Liver (tissue), 9 donors: Measurements from ENCODE around the gene RHOT2. TPM values are rescaled to one million over a fixed set of nuclear protein-coding genes. Genes with fewer than 3 reads are reported as not detected.
A peak's percentile ranks its signal among the peaks of the same experiment; 100 is the strongest.

Source experiments
- DNase-seq: peaks from one replicate; pipeline ENCODE4 v3.0.0-alpha.2; 2017; ENCODE audit warnings: low spot score
- H3K27ac ChIP-seq, 2 donors: one replicate each; pipeline ENCODE4 v1.7.0; 2013; ENCODE audit warnings: inconsistent platforms in 2 of 2, low read length in 2 of 2, control low read depth in 1 of 2, low read depth in 1 of 2, mild to moderate bottlenecking in 1 of 2
- H3K27me3 ChIP-seq, 4 donors: one replicate each; pipeline versions ENCODE4 v1.6.1 to v1.7.0; 2013; ENCODE audit warnings: low read length in 3 of 4, inconsistent platforms in 1 of 4, mild to moderate bottlenecking in 1 of 4, moderate library complexity in 1 of 4; ENCODE audit not compliant: control insufficient read depth in 4 of 4, insufficient read depth in 4 of 4
- H3K36me3 ChIP-seq, 4 donors: one replicate each; pipeline versions ENCODE4 v1.6.1 to v1.7.0; 2013; ENCODE audit warnings: low read length in 3 of 4, mild to moderate bottlenecking in 3 of 4, low read depth in 1 of 4, moderate library complexity in 1 of 4; ENCODE audit not compliant: control insufficient read depth in 4 of 4, insufficient read depth in 3 of 4
- H3K4me1 ChIP-seq, 4 donors: one replicate each; pipeline versions ENCODE4 v1.6.1 to v1.7.0; 2013; ENCODE audit warnings: low read length in 3 of 4, mild to moderate bottlenecking in 3 of 4, moderate library complexity in 1 of 4; ENCODE audit not compliant: control insufficient read depth in 4 of 4, insufficient read depth in 4 of 4
- H3K4me3 ChIP-seq, 3 donors: one replicate each; pipeline versions ENCODE4 v1.6.1 to v1.7.0; 2013; ENCODE audit warnings: low read length in 3 of 3, control low read depth in 1 of 3, low read depth in 1 of 3, mild to moderate bottlenecking in 1 of 3
- H3K9ac ChIP-seq, 2 donors: one replicate each; pipeline ENCODE4 v1.7.0; 2013; ENCODE audit warnings: low read length in 2 of 2, mild to moderate bottlenecking in 2 of 2, moderate library complexity in 2 of 2, control low read depth in 1 of 2, low read depth in 1 of 2
- H3K9me3 ChIP-seq, 4 donors: one replicate each; pipeline versions ENCODE4 v1.6.1 to v1.7.0; 2013; ENCODE audit warnings: low read length in 3 of 4; ENCODE audit not compliant: control insufficient read depth in 4 of 4
- ATF3 ChIP-seq: IDR thresholded peaks from 2 replicates; pipeline ENCODE4 v1.6.1; 2016; ENCODE audit warnings: antibody characterized with exemption
- EGR1 ChIP-seq, 2 donors: IDR thresholded peaks; 2 replicates each; pipeline ENCODE4 v1.6.1; 2016 to 2018; ENCODE audit warnings: antibody characterized with exemption in 2 of 2, low read depth in 2 of 2
- FOXA1 ChIP-seq: IDR thresholded peaks from 2 replicates; pipeline ENCODE4 v1.6.1; 2016; ENCODE audit warnings: antibody characterized with exemption
- FOXA2 ChIP-seq: IDR thresholded peaks from 2 replicates; pipeline ENCODE4 v1.6.1; 2016; ENCODE audit warnings: antibody characterized with exemption
- GABPA ChIP-seq, 2 donors: IDR thresholded peaks in 1 of 2; conservative IDR thresholded peaks in 1 of 2; 2 replicates each; pipeline ENCODE4 v1.6.1; 2016; ENCODE audit warnings: antibody characterized with exemption in 2 of 2, mild to moderate bottlenecking in 1 of 2, moderate library complexity in 1 of 2
- HNF4A ChIP-seq, 2 donors: conservative IDR thresholded peaks; 2 replicates each; pipeline ENCODE4 v1.6.1; 2016; ENCODE audit warnings: antibody characterized with exemption in 2 of 2, mild to moderate bottlenecking in 2 of 2
- JUND ChIP-seq, 2 donors: IDR thresholded peaks; 2 replicates each; pipeline ENCODE4 v1.6.1; 2016; ENCODE audit warnings: antibody characterized with exemption in 2 of 2
- NR2F2 ChIP-seq: IDR thresholded peaks from 2 replicates; pipeline ENCODE4 v1.6.1; 2016; ENCODE audit warnings: antibody characterized with exemption
- REST ChIP-seq: IDR thresholded peaks from 2 replicates; pipeline ENCODE4 v1.6.1; 2016; ENCODE audit warnings: antibody characterized with exemption, mild to moderate bottlenecking
- RXRA ChIP-seq, 2 donors: IDR thresholded peaks; 2 replicates each; pipeline ENCODE4 v1.6.1; 2017 to 2018; ENCODE audit warnings: antibody characterized with exemption in 2 of 2, mild to moderate bottlenecking in 1 of 2
- SP1 ChIP-seq: IDR thresholded peaks from 2 replicates; pipeline ENCODE4 v1.6.1; 2018; ENCODE audit warnings: antibody characterized with exemption, mild to moderate bottlenecking
- WGBS: extraction: QIAGEN DNeasy Blood & Tissue Kit; methylation state at CpG from one replicate; pipeline ENCODE4 v1.1.7; 2013; 5-methylcytosine and 5-hydroxymethylcytosine counted together
- polyA plus RNA-seq, 2 donors: library from polyadenylated mRNA; stranded (reverse) in 1 of 2; unstranded in 1 of 2; fragments of 200-250 nt in 1 of 2; fragments of >200 nt in 1 of 2; fragmentation: Nextera tagmentation in 1 of 2; extraction: Ambion mirVana in 1 of 2; gene quantifications; one replicate each; pipeline versions ENCODE4 v1.2.1 to v1.2.3, GENCODE V29; 2013 to 2015
- total RNA-seq, 2 donors: library from RNA; depleted of rRNA; stranded (reverse); fragments of >200 nt; gene quantifications; one replicate each; pipeline ENCODE4 v1.2.3, GENCODE V29; 2014
- TF ChIP-seq, protein P1 (sequence below): IDR thresholded peaks from 2 replicates; pipeline ENCODE4 v1.6.1; 2016; ENCODE audit warnings: antibody characterized with exemption
- TF ChIP-seq, protein P2 (sequence below): fragments of 150-350 bp; IDR thresholded peaks from 2 replicates; pipeline ENCODE4 v1.5.1; 2017; ENCODE audit warnings: improper control_type of control experiment, low read depth, low read length; ENCODE audit not compliant: missing input control
- donor health status: healthy.
- donor health status: healthy.
- donor health status: healthy.
- donor health status: healthy.
- donor health status: healthy.

RHOT2 gene
- total and polyA plus RNA-seq, 4 donors = 20.8 to 37.9 (median 34.3) TPM

DNA sequence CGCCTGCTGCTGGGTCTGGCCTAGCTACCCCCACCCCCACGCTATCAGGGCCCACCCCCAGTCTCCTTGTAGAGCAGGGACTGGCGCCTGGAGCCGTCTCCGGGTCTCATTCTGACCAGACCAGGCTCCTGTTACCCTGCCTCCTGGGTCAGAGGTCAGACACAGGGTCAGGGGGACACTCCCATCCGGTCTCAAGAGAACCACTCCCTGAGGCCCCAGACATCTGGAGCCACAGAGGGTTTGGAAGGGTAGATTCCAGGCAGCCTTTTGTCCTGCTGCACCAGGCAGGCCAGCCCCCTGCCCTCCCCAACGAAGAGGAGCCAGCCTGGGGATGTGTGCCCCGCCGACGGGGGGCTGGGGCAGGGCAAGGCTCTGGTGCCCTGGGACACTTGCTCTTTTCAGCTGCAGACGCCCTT lies 38.1 kb upstream of the RHOT2 start:
- 49% methylated on average over 11 of the region's 11 CpGs for WGBS
- Histone ChIP-seq H3K9ac (no peak overlapping the region), H3K27ac (peak overlapping the region in 1 of 2 donors; percentile 38)

DNA sequence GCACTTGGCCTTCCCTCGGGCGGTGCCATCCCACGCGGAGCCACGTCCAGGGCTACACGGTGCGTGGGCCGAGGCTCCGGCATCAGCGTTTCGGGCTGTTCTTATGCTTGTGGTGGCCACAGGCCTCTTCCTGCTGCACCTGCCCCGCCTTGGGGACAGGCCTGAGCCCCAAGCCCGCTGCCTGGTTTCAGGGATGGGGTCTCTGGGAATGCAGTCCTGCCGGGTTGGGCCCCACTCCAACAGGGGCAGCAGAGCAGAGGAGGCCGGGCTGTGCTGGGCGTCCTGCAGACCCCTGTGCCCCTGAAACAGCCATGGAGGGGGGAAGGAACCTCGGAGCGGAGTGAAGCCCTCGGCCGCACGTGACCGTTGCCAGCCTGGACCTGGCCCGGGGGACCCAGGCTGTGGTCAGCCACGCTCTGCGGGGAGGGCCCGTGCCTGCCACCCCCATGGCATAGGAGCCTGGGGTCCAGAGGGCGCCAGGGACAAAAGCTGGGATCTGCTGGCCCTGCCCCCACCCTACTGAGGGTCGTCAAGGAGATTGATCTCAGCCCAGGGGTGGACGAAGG lies 37.6 kb upstream of the RHOT2 start:
- Histone ChIP-seq H3K9me3 (no peaks in the 10 kb centered on the region), H3K4me1 (peaks cover 31 to 54% (median 47%) of the 10 kb centered on the region in 4 donors), H3K36me3 (peaks cover 0 to 13% (median 6%) of the 10 kb centered on the region in 4 donors), H3K9ac (no peak overlapping the region), H3K27ac (peak overlapping the region in 1 of 2 donors; percentile 38), H3K27me3 (no peaks in the 10 kb centered on the region), H3K4me3 (no peak overlapping the region)
- no peak for TF ChIP-seq RXRA (IDR thresholded peaks at IDR 0.05)
- TF ChIP-seq, protein P1, sequence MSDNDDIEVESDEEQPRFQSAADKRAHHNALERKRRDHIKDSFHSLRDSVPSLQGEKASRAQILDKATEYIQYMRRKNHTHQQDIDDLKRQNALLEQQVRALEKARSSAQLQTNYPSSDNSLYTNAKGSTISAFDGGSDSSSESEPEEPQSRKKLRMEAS = no peak
- TF ChIP-seq, protein P2, sequence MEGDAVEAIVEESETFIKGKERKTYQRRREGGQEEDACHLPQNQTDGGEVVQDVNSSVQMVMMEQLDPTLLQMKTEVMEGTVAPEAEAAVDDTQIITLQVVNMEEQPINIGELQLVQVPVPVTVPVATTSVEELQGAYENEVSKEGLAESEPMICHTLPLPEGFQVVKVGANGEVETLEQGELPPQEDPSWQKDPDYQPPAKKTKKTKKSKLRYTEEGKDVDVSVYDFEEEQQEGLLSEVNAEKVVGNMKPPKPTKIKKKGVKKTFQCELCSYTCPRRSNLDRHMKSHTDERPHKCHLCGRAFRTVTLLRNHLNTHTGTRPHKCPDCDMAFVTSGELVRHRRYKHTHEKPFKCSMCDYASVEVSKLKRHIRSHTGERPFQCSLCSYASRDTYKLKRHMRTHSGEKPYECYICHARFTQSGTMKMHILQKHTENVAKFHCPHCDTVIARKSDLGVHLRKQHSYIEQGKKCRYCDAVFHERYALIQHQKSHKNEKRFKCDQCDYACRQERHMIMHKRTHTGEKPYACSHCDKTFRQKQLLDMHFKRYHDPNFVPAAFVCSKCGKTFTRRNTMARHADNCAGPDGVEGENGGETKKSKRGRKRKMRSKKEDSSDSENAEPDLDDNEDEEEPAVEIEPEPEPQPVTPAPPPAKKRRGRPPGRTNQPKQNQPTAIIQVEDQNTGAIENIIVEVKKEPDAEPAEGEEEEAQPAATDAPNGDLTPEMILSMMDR = no peak
- TF ChIP-seq HNF4A (conservative IDR thresholded peaks at IDR 0.05) = no peak
- TF ChIP-seq SP1 = no peak
- TF ChIP-seq FOXA1 = no peak
- no peak for TF ChIP-seq JUND (IDR thresholded peaks at IDR 0.05)
- no peak for TF ChIP-seq GABPA (IDR thresholded peaks at IDR 0.05 in 1 of 2, conservative IDR thresholded peaks at IDR 0.05 in 1 of 2)
- no peak for TF ChIP-seq REST
- no peak for TF ChIP-seq NR2F2
- TF ChIP-seq EGR1 (IDR thresholded peaks at IDR 0.05; ENCODE audit: low read depth in 2 of 2) = no peak
- no peak for TF ChIP-seq FOXA2
- no peak for TF ChIP-seq ATF3
- 65% methylated on average over 29 of the region's 29 CpGs for WGBS
- DNase-seq = no peak

More for the DNA sequence above, 38.1 kb upstream of the RHOT2 start:
- Histone ChIP-seq H3K4me1 (peaks cover 29 to 49% (median 42%) of the 10 kb centered on the region in 4 donors), H3K36me3 (peaks cover 0 to 13% (median 6%) of the 10 kb centered on the region in 4 donors), H3K4me3 (no peak overlapping the region), H3K9me3 (no peaks in the 10 kb centered on the region), H3K27me3 (no peaks in the 10 kb centered on the region)
- TF ChIP-seq NR2F2 (peak; percentile 88), EGR1 (IDR thresholded peaks at IDR 0.05; ENCODE audit: low read depth in 2 of 2) (no peak)
- DNase-seq = no peak
